Stimulated activated CD4-positive, alpha-beta T cell treated with anti-CD3 and anti-CD28 coated beads, Interleukin-4, amount 100 ng/mL, for 1 hour (primary cell): ENCODE measurements around the gene TRIM71.

Source experiments
- DNase-seq: peaks from one replicate; pipeline ENCODE4 v3.0.0-alpha.2; 2020

TRIM71 gene

DNA sequence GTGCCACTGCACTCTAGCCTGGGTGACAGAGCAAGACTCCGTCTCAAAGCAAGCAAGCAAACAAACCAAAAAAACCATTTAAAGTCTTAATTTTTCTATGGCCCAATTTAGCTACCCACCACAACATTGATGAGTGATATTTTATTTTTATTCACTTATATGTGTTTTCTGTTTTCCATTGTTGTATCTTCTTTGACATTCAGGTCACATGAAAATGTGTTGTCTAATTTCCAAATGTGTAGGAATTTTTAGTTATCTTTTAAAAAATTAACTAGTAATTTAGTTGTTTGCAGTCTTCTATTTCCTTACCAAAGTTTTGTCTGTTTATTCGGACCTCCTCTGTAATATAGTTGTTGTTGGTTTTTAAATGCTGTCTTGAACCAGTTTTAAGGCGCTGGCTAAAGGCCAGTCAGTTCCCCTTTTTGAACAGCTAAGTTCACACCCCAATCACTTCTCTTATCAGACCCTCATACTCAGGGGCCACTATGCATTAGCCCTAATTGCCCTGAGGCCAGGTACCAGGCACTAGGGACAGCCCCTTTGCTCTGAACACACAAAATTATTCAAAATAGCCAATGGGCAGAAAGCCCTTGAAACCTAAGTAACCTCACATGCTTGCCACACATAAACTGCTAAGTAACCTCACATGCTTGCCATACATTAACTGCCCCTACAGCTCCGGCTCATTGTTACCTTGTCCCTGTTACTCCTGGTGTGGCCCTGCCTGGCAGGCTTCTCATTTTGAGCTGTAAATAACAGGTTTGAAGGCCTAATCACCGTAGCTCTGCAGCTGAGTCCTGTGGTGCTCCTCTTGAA, 129.4 kb downstream of the TRIM71 start:
- no peak for DNase-seq
